NCI-H2171 treated with DMSO at 0.1 percent for 48 hours (cell line): ENCODE measurements around the gene RMC1.
"Not testable (repeated sequence)": the region's sequence is repeated elsewhere in the genome, so short reads cannot be mapped to it uniquely, and the experiment has no call there.

Experiments
- DNase-seq: peaks from one replicate; lab custom pipeline; 2025; lab: John Stamatoyannopoulos, UW

RMC1 gene

DNA sequence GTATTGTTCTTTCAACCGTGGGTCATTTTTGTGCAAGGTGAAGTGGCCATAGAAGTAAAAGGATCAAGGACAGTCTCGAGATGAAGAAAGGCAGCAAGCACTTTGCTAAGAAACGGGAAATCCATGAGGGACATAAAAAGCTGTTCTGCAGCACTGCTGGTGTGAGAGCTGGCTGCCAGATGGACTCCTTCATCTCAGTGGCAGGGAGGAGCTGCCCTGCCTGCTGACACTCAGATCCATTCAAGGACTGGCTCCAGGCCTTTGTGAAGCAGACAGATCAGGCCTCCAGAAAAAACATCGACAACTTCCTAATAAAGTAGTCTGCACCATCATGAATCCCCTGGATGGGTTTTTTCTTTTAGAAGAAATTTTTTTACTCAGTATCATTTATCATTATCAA is 29.5 kb downstream of the RMC1 start:
- DNase-seq = no peak

GRCh38 chr18:23534276-23534675 is 31.0 kb downstream of the RMC1 start:
- no peak for DNase-seq

GRCh38 chr18:23536204-23536603 is 32.9 kb downstream of the RMC1 start:
- DNase-seq = no peak

DNA sequence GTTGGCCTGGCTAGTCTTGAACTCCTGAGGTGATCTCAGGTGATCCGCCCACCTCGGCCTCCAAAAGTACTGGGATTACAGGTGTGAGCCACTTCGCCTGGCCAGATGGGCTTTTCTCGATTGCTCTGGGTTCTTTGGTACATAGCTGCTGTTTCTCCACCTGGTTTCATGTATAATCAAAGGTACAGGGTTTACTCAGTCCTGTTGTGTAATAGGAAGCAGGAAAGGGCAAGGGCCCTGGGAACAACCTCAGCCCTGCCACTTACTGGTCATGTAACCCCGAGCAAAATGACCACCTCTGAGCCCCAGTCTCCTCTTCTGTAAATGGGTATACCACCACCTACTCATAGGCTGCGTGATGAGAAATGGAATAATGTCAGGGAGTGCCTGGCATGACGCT is 34.0 kb downstream of the RMC1 start:
- no peak for DNase-seq

DNA sequence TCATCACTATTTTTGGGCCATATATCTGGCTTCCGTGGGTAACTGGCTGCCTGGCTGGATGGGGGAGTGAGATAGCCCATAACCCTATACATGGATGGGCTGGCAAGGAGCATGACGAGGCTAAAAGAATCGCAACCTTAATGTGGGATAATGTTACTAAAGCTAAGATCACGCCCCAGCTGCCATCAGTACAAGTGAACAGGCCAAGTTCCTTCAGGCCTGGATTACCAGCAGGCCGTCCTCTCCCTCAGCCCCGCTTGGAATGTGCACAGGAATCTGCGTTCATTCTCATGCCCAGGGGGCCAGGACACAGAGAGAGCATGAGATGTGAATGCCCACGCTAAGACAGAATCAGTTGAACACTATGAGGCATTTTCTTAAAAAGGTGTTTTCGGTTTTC is 34.7 kb downstream of the RMC1 start:
- DNase-seq = no peak

DNA sequence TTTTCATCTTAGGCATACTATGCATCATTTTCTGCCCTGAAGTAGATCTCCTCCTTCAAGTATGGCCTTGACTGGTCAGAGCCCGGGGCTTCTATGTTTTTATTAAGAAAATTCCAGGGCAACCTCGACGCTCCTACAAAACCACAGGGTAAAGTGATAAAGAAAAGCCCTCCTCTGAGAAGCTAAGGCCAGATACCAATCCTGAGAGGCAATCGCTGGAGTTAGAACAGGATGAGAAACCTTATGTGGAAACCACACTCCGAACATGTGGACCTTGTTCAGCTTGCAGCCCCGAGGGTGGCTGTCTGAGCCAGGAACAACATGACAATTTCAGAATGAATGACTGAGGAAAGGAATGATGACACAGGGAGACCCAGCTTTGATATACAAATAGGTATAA is 35.6 kb downstream of the RMC1 start:
- DNase-seq = no peak

GRCh38 chr18:23539296-23539695 is 36.0 kb downstream of the RMC1 start:
- no peak for DNase-seq

- no peak for DNase-seq
These were observed 36.7 kb downstream of the RMC1 start for GRCh38 chr18:23539911-23540525.

DNA sequence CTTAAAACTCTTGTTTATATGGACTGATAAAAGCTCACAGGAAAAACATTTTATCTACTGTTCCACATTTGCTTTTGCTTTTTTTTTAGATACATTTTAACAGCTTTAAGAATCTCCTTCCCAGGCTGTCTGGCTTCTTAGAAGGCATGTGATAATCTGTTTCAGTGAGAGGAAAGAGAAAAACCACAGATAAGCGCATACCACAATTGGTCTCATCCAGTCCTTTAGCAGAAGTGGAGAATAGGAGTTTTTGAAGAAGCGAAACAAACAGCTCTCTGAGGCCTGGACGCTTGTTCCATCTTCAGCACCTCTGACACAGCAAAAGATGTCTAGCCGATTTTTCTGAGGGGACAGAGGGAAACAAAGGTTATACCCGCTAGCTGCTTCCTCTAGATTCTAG is 37.6 kb downstream of the RMC1 start:
- no peak for DNase-seq

- no peak for DNase-seq
These were observed 38.2 kb downstream of the RMC1 start for GRCh38 chr18:23541349-23542093.

DNA sequence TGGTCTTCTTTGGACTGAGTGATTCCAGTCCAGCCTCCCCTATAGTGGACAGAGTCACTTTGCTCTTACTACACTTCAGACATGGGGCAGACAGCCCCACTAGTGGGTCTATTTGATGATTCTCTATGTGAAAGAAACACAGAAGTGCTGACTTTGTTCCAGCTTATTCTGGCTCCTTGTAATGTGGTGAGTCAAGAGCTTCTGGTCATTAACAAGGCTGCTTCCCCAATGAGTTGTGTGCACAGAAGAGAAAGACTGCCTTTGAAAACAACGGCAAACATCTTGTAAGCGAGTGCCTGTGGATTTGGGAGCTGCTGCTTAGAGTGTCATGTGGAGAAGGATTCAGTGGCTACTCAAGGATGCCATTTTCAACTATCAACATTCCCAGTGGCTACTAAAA is 39.1 kb downstream of the RMC1 start:
- DNase-seq = no peak

GRCh38 chr18:23545247-23545789 is 42.0 kb downstream of the RMC1 start:
- DNase-seq = no peak

GRCh38 chr18:23547306-23547705 is 44.0 kb downstream of the RMC1 start:
- no peak for DNase-seq

DNA sequence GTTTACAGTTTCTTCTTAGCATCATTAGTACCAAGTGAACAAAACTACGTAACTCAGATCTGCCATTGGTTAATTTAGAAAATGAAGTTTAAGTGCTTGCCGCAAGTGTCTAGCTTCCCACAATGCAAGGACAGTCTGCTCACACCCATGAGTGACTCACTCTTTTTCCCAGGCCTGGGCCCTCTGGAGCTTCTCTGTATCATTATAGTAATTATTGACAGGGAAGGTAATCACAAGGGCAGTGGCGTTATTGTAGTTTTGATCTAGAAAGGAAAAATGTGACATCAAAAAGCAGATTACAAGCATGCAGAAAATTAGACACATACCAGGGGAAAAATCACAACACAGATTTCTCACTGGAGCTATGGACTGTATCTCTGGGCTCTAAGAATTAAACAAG is 44.5 kb downstream of the RMC1 start:
- no peak for DNase-seq

DNA sequence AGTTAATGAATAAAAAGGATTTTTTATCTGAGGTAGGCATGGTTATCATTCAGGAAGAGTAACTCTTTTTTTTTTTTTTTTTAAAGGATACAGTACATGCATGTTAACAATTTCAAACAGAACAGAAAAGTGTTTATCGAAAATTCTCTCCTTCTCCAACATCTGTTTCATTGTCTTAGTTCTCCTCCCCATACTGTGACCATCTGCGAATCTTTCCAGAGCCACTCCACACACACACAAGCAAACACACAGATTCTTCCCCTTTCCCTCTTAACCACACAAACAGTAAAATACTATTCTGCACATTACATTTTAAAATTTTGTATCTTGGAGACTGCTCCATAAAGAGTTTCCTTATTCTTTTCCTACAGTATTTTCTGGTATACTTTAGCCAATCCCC is 45.0 kb downstream of the RMC1 start:
- no peak for DNase-seq

- DNase-seq = no peak
These were observed 45.4 kb downstream of the RMC1 start for GRCh38 chr18:23548719-23549118.

DNA sequence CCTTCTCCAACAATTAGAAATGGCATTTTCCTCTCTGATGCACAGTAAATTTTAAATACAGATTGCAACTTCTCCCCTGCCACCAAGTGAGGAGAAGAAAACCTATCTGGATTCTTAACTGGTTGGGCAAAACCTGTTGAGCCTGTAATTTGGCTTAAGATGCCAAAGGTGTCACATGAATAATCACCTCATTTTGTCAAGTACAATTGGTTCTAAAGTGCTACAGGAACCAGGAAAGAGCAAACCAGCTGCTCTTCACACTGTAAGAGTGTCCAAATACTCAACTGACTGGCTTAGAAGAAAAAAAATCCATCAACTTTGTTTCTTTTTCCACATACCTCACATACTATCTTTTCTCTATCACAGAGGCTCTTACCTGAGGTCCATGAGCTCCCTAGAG is 47.6 kb downstream of the RMC1 start:
- no peak for DNase-seq

DNA sequence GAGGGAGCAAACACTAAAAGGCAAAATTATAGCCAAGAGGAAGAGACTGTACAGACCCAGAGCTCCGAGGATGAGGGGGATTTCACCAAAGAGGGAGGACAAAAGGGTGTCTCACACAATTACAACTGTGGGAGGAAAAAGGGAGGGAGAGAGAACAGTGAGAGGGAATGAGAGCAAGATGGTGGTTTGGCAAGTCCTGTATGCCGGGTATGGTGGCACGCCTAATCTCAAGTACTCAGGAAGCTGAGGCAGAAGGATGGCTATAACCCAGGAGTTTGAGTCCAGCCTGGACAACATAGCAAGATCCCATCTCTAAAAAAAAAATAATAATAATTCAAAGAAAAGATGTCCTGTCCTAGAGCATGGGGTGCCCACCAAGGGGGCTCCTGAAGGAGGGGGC is 48.7 kb downstream of the RMC1 start:
- no peak for DNase-seq

DNA sequence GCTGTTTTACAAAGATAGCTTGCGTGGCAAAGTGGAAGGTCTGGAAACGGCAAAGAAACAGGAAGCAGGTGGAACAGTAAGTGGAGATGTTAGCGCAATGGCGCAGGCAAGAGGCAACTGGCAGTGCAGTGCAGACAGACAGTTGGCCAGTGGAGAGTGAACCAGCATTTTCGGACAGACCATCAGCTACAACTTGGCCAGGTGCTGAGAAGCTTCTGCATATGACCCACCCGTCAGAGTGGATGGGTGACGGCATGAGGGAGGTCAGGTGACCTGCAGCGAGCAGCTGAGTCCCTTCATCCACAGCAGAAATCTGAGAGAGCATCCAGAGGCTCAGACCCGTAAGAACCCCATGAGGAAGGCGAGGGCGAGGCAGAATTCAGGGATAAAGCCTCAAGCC is 49.2 kb downstream of the RMC1 start:
- no peak for DNase-seq

GRCh38 chr18:23553887-23554286 is 50.6 kb downstream of the RMC1 start:
- DNase-seq = no peak

- no peak for DNase-seq
These were observed 53.0 kb downstream of the RMC1 start for GRCh38 chr18:23556145-23556780.

DNA sequence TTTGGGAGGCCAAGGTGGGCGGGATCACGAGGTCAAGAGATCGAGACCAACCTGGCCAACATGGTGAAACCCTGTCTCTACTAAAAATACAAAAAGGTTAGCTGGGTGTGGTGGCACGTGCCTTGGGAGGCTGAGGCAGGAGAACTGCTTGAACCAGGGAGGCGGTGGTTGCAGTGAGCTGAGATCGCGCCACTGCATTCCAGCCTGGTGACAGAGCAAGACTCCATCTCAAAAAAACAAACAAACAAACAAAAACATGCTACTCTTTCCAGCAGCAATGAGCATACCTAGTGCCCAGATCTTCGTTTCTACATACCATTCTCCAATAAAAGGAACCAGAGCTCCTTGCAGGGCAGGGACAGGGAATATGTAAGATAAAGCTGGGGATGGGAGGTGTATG is 54.2 kb downstream of the RMC1 start:
- not testable (repeated sequence) for DNase-seq

DNA sequence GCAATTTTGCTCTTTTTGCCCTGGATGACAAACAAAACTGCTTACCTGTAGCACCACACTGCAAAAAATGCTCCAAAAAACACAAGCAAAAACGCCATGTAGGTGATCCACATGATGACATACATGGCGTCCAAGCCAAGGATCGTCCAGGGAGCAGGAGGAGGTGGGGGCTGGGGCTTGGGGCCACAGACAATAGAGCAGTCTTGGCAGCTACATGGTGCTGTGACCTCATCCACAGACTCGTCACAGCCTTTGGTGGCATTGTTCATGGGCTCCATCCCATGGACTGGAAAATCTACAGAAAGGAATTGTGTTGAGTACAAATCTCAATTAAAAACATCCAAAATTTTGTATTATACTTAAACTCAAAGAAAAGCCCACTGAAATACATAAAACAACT is 56.9 kb downstream of the RMC1 start:
- no peak for DNase-seq
